ENCODE results near the gene RTN4IP1. TPM values are rescaled to one million over a fixed set of nuclear protein-coding genes. Genes with fewer than 3 reads are reported as not detected.

The RTN4IP1 gene
- total and polyA plus RNA-seq, 10 of the 15 experiments (the other 5 are each of a cell fraction or from before 2014, with no cell fraction given): 8.2 to 17.0 (median 9.8) TPM

GRCh38 chr6:106613590-106613989 lies 15.7 kb downstream of the RTN4IP1 start:
- intact Hi-C loops (cut with micrococcal nuclease; ENCODE audit: unreplicated experiment): loop anchor here (2.0 kb wide), 1 partner anchor 15 kb away; the partner anchor contains the start of genes QRSL1 and RTN4IP1
- no peaks in the 10 kb centered on the region for H4K20me1 ChIP-seq (ENCODE audit: control insufficient read depth, insufficient read depth)
- no peak overlapping the region for H3K9ac ChIP-seq (ENCODE audit: control insufficient read depth, insufficient read depth, low read length)
- H3K9me3 ChIP-seq (replicated peaks; ENCODE audit: control insufficient read depth, insufficient read depth, low read length): no peaks in the 10 kb centered on the region
- FAIRE-seq (no peak), DNase-seq (ENCODE audit: low read depth, low spot score) (no peak), ATAC-seq (no peak)
- ChIA-PET SMC1A (ENCODE audit: uncharacterized antibody, unreplicated experiment) (interaction anchor here (1.0 to 2.6 kb wide), 6 partner anchors 8 to 366 kb away, joined by 3 to 10 read pairs (median 4); partner anchors contain the start of genes QRSL1 and RTN4IP1), POLR2A (interaction anchor here (1.2 kb wide), 1 partner anchor 13 kb away, joined by 3 read pairs; no protein-coding TSS in a partner anchor), CTCF (interaction anchor here (1.3 kb wide), 1 partner anchor 17 kb away, joined by 4 read pairs; the partner anchor contains the start of gene QRSL1), RAD21 (ENCODE audit: unreplicated experiment) (interaction anchor here (1.2 to 2.0 kb wide), 2 partner anchors 89 to 366 kb away, joined by 4 to 7 read pairs; no protein-coding TSS in a partner anchor)
- no peaks in the 10 kb centered on the region for H3K27me3 ChIP-seq (replicated peaks in 1 of 2; ENCODE audit: control insufficient read depth in 2 of 2, insufficient read depth in 2 of 2, low read length in 1 of 2)
- H3K27ac ChIP-seq (ENCODE audit: control insufficient read depth, insufficient read depth): no peak overlapping the region
- no peak overlapping the region for H2AFZ ChIP-seq (ENCODE audit: control insufficient read depth, low read depth, low read length)
- H3K79me2 ChIP-seq (ENCODE audit: control insufficient read depth, insufficient read depth, low read length): no peaks in the 10 kb centered on the region
- in situ Hi-C loops (cut with MboI): no loop called here
- peaks cover 4% of the 10 kb centered on the region; the same call in 1 of the 2 replicates for H3K4me1 ChIP-seq (ENCODE audit: control insufficient read depth, insufficient read depth, low read length)
- H3K36me3 ChIP-seq (ENCODE audit: control insufficient read depth in 2 of 2, insufficient read depth in 2 of 2, low read length in 1 of 2): 0 out of 4 replicates have a peak, but pooled peaks cover 0 to 6% of the 10 kb centered on the region in 2 experiments
- whole genome bisulfite sequencing (ENCODE audit: insufficient coverage, insufficient replicate concordance, low lambda C conversion rate, missing lambda C conversion rate): 90% methylated on average over 1 of the region's 1 CpG
- BruUV-seq (replicated peaks): no TSS peak
- no peak overlapping the region for H3K4me3 ChIP-seq
- H3K4me2 ChIP-seq (ENCODE audit: control insufficient read depth, insufficient read depth): no peak overlapping the region
- TF ChIP-seq ZNF217 (IDR thresholded peaks at IDR 0.05) (no peak), EGR1 (IDR thresholded peaks at IDR 0.05; ENCODE audit: borderline replicate concordance in 1 of 2, low read depth in 2 of 2, low read length in 2 of 2) (no peak), POU2F2 (IDR thresholded peaks at IDR 0.05; ENCODE audit: borderline replicate concordance, low read depth, low read length) (no peak), ATF3 (IDR thresholded peaks at IDR 0.05; ENCODE audit: borderline replicate concordance, extremely low read depth, low read depth, low read length) (no peak), RAD21 (IDR thresholded peaks at IDR 0.05; ENCODE audit: insufficient read depth, low read depth, low read length) (no peak), HDAC2 (IDR thresholded peaks at IDR 0.05) (no peak), POLR2AphosphoS2 (IDR thresholded peaks at IDR 0.05; ENCODE audit: low read depth, low read length) (no peak), ZBTB40 (IDR thresholded peaks at IDR 0.05; ENCODE audit: borderline replicate concordance) (no peak), CBX3 (IDR thresholded peaks at IDR 0.05; ENCODE audit: borderline replicate concordance, low read depth) (no peak), CBX5 (IDR thresholded peaks at IDR 0.05; ENCODE audit: low read depth) (no peak), ZBTB11 (CRISPR knock-in tag; IDR thresholded peaks at IDR 0.05) (no peak), CTCF (IDR thresholded peaks at IDR 0.05 in 2 of 3, conservative IDR thresholded peaks at IDR 0.05 in 1 of 3; ENCODE audit: control insufficient read depth in 2 of 3, extremely low read depth in 1 of 3, insufficient read depth in 1 of 3, low read depth in 3 of 3, low read length in 3 of 3) (no peak), CREB1 (IDR thresholded peaks at IDR 0.05; ENCODE audit: low read depth) (no peak), JUNB (IDR thresholded peaks at IDR 0.05) (no peak)

Data from GM12878 (cell line).